ENCODE measurements around the gene MACROD1.

MACROD1 gene

GRCh38 chr11:64148226-64148916 lies 17.5 kb downstream of the MACROD1 start:
- TF ChIP-seq CTCF (IDR thresholded peaks at IDR 0.05; ENCODE audit: low read depth, low read length, missing control alignments), result peak; percentile 93
- peak overlapping the region; percentile 7 for H3K4me3 ChIP-seq (ENCODE audit: low read depth, low read length)
- in situ Hi-C loops (cut with HindIII; ENCODE audit: low sequenced_read_pairs), result no loop called here
- DNase-seq (ENCODE audit: low read depth), result peak; percentile 35

GRCh38 chr11:64146036-64146955 lies 19.6 kb downstream of the MACROD1 start:
- H3K4me3 ChIP-seq (ENCODE audit: low read depth, low read length), result no peak overlapping the region
- in situ Hi-C loops (cut with HindIII; ENCODE audit: low sequenced_read_pairs), result no loop called here

GRCh38 chr11:64144587-64145472 lies 21.1 kb downstream of the MACROD1 start:
- no peak overlapping the region for H3K4me3 ChIP-seq (ENCODE audit: low read depth, low read length)
- in situ Hi-C loops (cut with HindIII; ENCODE audit: low sequenced_read_pairs), result no loop called here
- DNase-seq (ENCODE audit: low read depth), result no peak
- no peak for TF ChIP-seq CTCF (IDR thresholded peaks at IDR 0.05; ENCODE audit: low read depth, low read length, missing control alignments)

More at GRCh38 chr11:64146036-64146955, 19.6 kb downstream of the MACROD1 start:
- DNase-seq (ENCODE audit: low read depth), result no peak
- TF ChIP-seq CTCF (IDR thresholded peaks at IDR 0.05; ENCODE audit: low read depth, low read length, missing control alignments), result peak; percentile 76

GRCh38 chr11:64141081-64141783 lies 24.7 kb downstream of the MACROD1 start:
- TF ChIP-seq CTCF (IDR thresholded peaks at IDR 0.05; ENCODE audit: low read depth, low read length, missing control alignments), result no peak
- DNase-seq (ENCODE audit: low read depth), result no peak
- in situ Hi-C loops (cut with HindIII; ENCODE audit: low sequenced_read_pairs), result no loop called here

GRCh38 chr11:64140082-64140481 lies 25.8 kb downstream of the MACROD1 start:
- in situ Hi-C loops (cut with HindIII; ENCODE audit: low sequenced_read_pairs), result no loop called here
- no peak for DNase-seq (ENCODE audit: low read depth)

More at GRCh38 chr11:64141081-64141783, 24.7 kb downstream of the MACROD1 start:
- no peak overlapping the region for H3K4me3 ChIP-seq (ENCODE audit: low read depth, low read length)

More at GRCh38 chr11:64140082-64140481, 25.8 kb downstream of the MACROD1 start:
- H3K4me3 ChIP-seq (ENCODE audit: low read depth, low read length), result no peak overlapping the region
- TF ChIP-seq CTCF (IDR thresholded peaks at IDR 0.05; ENCODE audit: low read depth, low read length, missing control alignments), result no peak
